PC-3 (cell line): Measurements from ENCODE around the gene C14orf132.

Source experiments
- CTCF ChIP-seq: fragments of 300-600 bp; sonication (generic); conservative IDR thresholded peaks from 2 replicates; pipeline ENCODE4 v1.5.1; 2017; ENCODE audit warnings: antibody characterized with exemption, low read depth, mild to moderate bottlenecking, low read length
- EZH2phosphoT487 ChIP-seq: fragments of 300-600 bp; sonication (generic); IDR thresholded peaks from 2 replicates; pipeline ENCODE4 v1.6.1; 2018; ENCODE audit warnings: mild to moderate bottlenecking, antibody characterized with exemption, low read length, borderline replicate concordance

GRCh38 chr14:96059519-96060135 is 20.5 kb downstream of the C14orf132 start:
- TF ChIP-seq CTCF: no peak
- TF ChIP-seq EZH2phosphoT487: no peak
